HepG2 (cell line): ENCODE data around the gene SHFL. TPM values are rescaled to one million over a fixed set of nuclear protein-coding genes. Genes with fewer than 3 reads are reported as not detected.

ENCODE experiments used
- ATAC-seq: fragments of 200-7000 bp; cut with Tn5 transposase; 3 replicates; pipeline ENCODE4 v1.9.1; 2020; ENCODE audit warnings: mild to moderate bottlenecking, moderate library complexity
- BruUV-seq: library from RNA; stranded (reverse); fragments of 400-500 nt; replicated peaks from 2 replicates; lab custom pipeline; 2021; lab: Mats Ljungman, UMichigan
- CTCF ChIA-PET: fragments of 300-600 bp; formaldehyde crosslinking; extraction: SDS; loops from one replicate; lab custom pipeline; 2021; ENCODE audit warnings: low total read pairs, inconsistent platforms, low intra/inter-chr PET ratio; lab: Yijun Ruan, JAX
- POLR2A ChIA-PET: fragments of 350-600 bp; sonication (Branson Sonifier 250); formaldehyde crosslinking; loops from one replicate; lab custom pipeline; 2020; ENCODE audit warnings: antibody characterized with exemption, inconsistent platforms; lab: Yijun Ruan, JAX
- DNase-seq: peaks from one replicate; pipeline ENCODE4 v3.0.0-alpha.2; 2015; ENCODE audit warnings: low spot score
- FAIRE-seq: peaks from 3 replicates; lab custom pipeline; 2011; peaks lifted over from hg19 to GRCh38; lab: Jason Lieb, UNC
- H2AFZ ChIP-seq: one replicate; pipeline ENCODE4 v1.6.1; 2011; ENCODE audit warnings: low read length, inconsistent platforms
- H3K27ac ChIP-seq: fragments of 300-600 bp; 3 replicates; pipeline ENCODE4 v1.8.0; 2011; ENCODE audit warnings: mixed run types, mild to moderate bottlenecking, mixed read lengths, low read length, inconsistent platforms; ENCODE audit not compliant: insufficient read depth; ENCODE audit errors: extremely low read length
- H3K27me3 ChIP-seq, 2 experiments: fragments of 200-600 bp in 1 of 2; 2 replicates in 1 of 2; 3 replicates in 1 of 2; pipeline versions ENCODE4 v1.6.0 to v1.8.0; 2011; ENCODE audit warnings: low read length in 2 of 2, mild to moderate bottlenecking in 2 of 2, moderate library complexity in 2 of 2, inconsistent platforms in 1 of 2; ENCODE audit not compliant: insufficient read depth in 2 of 2, control insufficient read depth in 1 of 2
- H3K36me3 ChIP-seq, 2 experiments: fragments of 200-600 bp in 1 of 2; replicated peaks in 1 of 2; 2 replicates in 1 of 2; 3 replicates in 1 of 2; pipeline versions ENCODE4 v1.5.1 to v1.8.0; 2011; ENCODE audit warnings: low read length in 2 of 2, inconsistent platforms in 1 of 2; ENCODE audit not compliant: insufficient read depth in 2 of 2, control insufficient read depth in 1 of 2
- H3K4me1 ChIP-seq: 2 replicates; pipeline ENCODE4 v1.5.1; 2012; ENCODE audit warnings: low read length, inconsistent platforms; ENCODE audit not compliant: insufficient read depth
- H3K4me2 ChIP-seq: 2 replicates; pipeline ENCODE4 v1.6.0; 2011; ENCODE audit warnings: low read depth, low read length, inconsistent platforms
- H3K4me3 ChIP-seq, 3 experiments: fragments of 200-600 bp in 1 of 3; sonication (generic), shearing (Covaris generic) in 1 of 3; replicated peaks in 1 of 3; 2 replicates each; pipeline ENCODE4 v1.5.1; 2011 to 2016; ENCODE audit warnings: low read length in 3 of 3, inconsistent platforms in 2 of 3, low read depth in 2 of 3, mild to moderate bottlenecking in 2 of 3, control low read depth in 1 of 3, mixed read lengths in 1 of 3; ENCODE audit not compliant: insufficient read depth in 1 of 3
- H3K79me2 ChIP-seq: one replicate; pipeline ENCODE4 v1.6.1; 2011; ENCODE audit warnings: low read length, inconsistent platforms; ENCODE audit not compliant: insufficient read depth
- H3K9ac ChIP-seq: 2 replicates; pipeline ENCODE4 v1.6.0; 2011; ENCODE audit warnings: mild to moderate bottlenecking, low read depth, low read length, inconsistent platforms; ENCODE audit not compliant: insufficient read depth
- H3K9me3 ChIP-seq: 2 replicates; pipeline ENCODE4 v1.5.1; 2012; ENCODE audit warnings: mild to moderate bottlenecking, low read length
- H4K20me1 ChIP-seq: 2 replicates; pipeline ENCODE4 v1.6.0; 2011; ENCODE audit warnings: inconsistent platforms, mild to moderate bottlenecking, low read length, moderate library complexity; ENCODE audit not compliant: insufficient read depth
- FOXA1 ChIP-seq, 2 experiments: fragments of 450-650 bp in 1 of 2; sonication (generic) in 1 of 2; formaldehyde crosslinking in 1 of 2; IDR thresholded peaks; 2 replicates each; pipeline versions ENCODE4 v1.4.0 to v1.6.1; 2016 to 2020; ENCODE audit warnings: missing genetic modification reagents in 1 of 2
- GPN1 ChIP-seq: sonication (generic); formaldehyde crosslinking; IDR thresholded peaks from 2 replicates; pipeline ENCODE4 v1.5.1; 2020; ENCODE audit warnings: missing genetic modification reagents, borderline replicate concordance
- PHF8 ChIP-seq: sonication (generic); formaldehyde crosslinking; IDR thresholded peaks from 2 replicates; pipeline ENCODE4 v1.5.0; 2020; ENCODE audit warnings: missing genetic modification reagents
- ZBTB21 ChIP-seq: sonication (generic); formaldehyde crosslinking; IDR thresholded peaks from 2 replicates; pipeline ENCODE4 v1.4.0; 2020; ENCODE audit warnings: missing genetic modification reagents
- ZFP82 ChIP-seq: sonication (generic); formaldehyde crosslinking; IDR thresholded peaks from 2 replicates; pipeline ENCODE4 v1.5.1; 2020; ENCODE audit warnings: mild to moderate bottlenecking, missing genetic modification reagents, borderline replicate concordance
- ZMYM3 ChIP-seq: sonication (generic); formaldehyde crosslinking; IDR thresholded peaks from 2 replicates; pipeline ENCODE4 v1.5.1; 2020; ENCODE audit warnings: mild to moderate bottlenecking, missing genetic modification reagents
- ZNF121 ChIP-seq: sonication (generic); formaldehyde crosslinking; IDR thresholded peaks from 2 replicates; pipeline ENCODE4 v1.5.0; 2020; ENCODE audit warnings: mild to moderate bottlenecking, missing genetic modification reagents
- ZNF768 ChIP-seq: sonication (generic); formaldehyde crosslinking; IDR thresholded peaks from 2 replicates; pipeline ENCODE4 v1.4.0; 2020; ENCODE audit warnings: missing genetic modification reagents
- ZNF770 ChIP-seq: sonication (generic); formaldehyde crosslinking; IDR thresholded peaks from 2 replicates; pipeline ENCODE4 v1.5.0; 2020; ENCODE audit warnings: mild to moderate bottlenecking, missing genetic modification reagents
- WGBS: methylation state at CpG from one replicate; pipeline ENCODE4 v1.1.6; 2017; ENCODE audit warnings: low lambda C conversion rate; 5-methylcytosine and 5-hydroxymethylcytosine counted together
- in situ Hi-C: cut with HindIII; loops from 2 replicates; pipeline ENCODE4 v1.10.0; 2017; ENCODE audit warnings: low pct_unique_long_range_greater_than_20kb; ENCODE audit not compliant: extremely low pct_ligation_motif_present
- intact Hi-C: fragments of 100-400 bp; cut with micrococcal nuclease; formaldehyde crosslinking; loops from one replicate; pipeline ENCODE4 v1.10.0; 2022; ENCODE audit not compliant: unreplicated experiment
- polyA plus RNA-seq, 8 experiments: library from polyadenylated mRNA; depleted of rRNA in 3 of 8; stranded (reverse) in 7 of 8; unstranded in 1 of 8; fragments of >200 nt; fragmentation: Illumina TruSeq in 4 of 8; extraction: Trizol in 4 of 8; gene quantifications; 2 replicates each; pipeline versions ENCODE4 v1.2.1 to v1.2.3, GENCODE V29; 2011 to 2016; ENCODE audit warnings: low read depth in 4 of 8, missing spikeins in 1 of 8, mixed read lengths in 1 of 8; ENCODE audit not compliant: insufficient read depth in 1 of 8
- total RNA-seq, 5 experiments: library from RNA; depleted of rRNA; stranded (reverse); fragments of >200 nt; fragmentation: Illumina TruSeq; extraction: Trizol; gene quantifications; 2 replicates each; pipeline ENCODE4 v1.2.3, GENCODE V29; 2016; ENCODE audit warnings: low read depth in 1 of 5

The SHFL gene
- total and polyA plus RNA-seq, 2 of the 13 experiments (the other 11 are each of a cell fraction or from before 2014, with no cell fraction given) = 12.3 to 36.4 TPM

GRCh38 chr19:10100163-10100785 lies 14.2 kb downstream of the SHFL start:
- Histone ChIP-seq H3K27ac (no peak overlapping the region), H2AFZ (no peak overlapping the region), H3K9ac (no peak overlapping the region), H3K36me3 (no peaks in the 10 kb centered on the region), H4K20me1 (no peaks in the 10 kb centered on the region), H3K9me3 (no peaks in the 10 kb centered on the region), H3K4me3 (no peak overlapping the region)
- ATAC-seq = no peak
- intact Hi-C loops = no loop called here
- no peak for DNase-seq
- 42% methylated on average over 4 of the region's 5 CpGs for WGBS
- POLR2A ChIA-PET = no interaction called here
- TF ChIP-seq ZNF770 (peak; percentile 78), FOXA1 (IDR thresholded peaks at IDR 0.05) (no peak), FOXA1 (CRISPR knock-in tag; IDR thresholded peaks at IDR 0.05) (no peak), ZNF121 (CRISPR knock-in tag) (peak; percentile 45)
- TF ChIP-seq, all 625 proteins: peak for 2
- CTCF ChIA-PET = no interaction called here
- Histone ChIP-seq H3K4me2 (no peak overlapping the region), H3K4me1 (peaks cover 38% of the 10 kb centered on the region), H3K27me3 (no peaks in the 10 kb centered on the region), H3K79me2 (no peaks in the 10 kb centered on the region)
- no peak for FAIRE-seq
- in situ Hi-C loops = no loop called here
- BruUV-seq = no TSS peak

GRCh38 chr19:10102787-10103236 lies 16.7 kb downstream of the SHFL start:
- Histone ChIP-seq H2AFZ (peak overlapping the region; percentile 78), H3K9me3 (no peaks in the 10 kb centered on the region), H3K9ac (no peak overlapping the region), H3K27ac (no peak overlapping the region), H3K36me3 (peaks cover 1 to 7% of the 10 kb centered on the region in 2 experiments; a peak in 4 of 5 replicates), H3K27me3 (no peaks in the 10 kb centered on the region; a peak in 1 of 5 replicates)
- FAIRE-seq (no peak), DNase-seq (no peak), ATAC-seq (no peak)
- WGBS = 36% methylated on average over 7 of the region's 7 CpGs
- no TSS peak for BruUV-seq
- in situ Hi-C loops = no loop called here
- POLR2A ChIA-PET = interaction anchor here (0.9 kb wide), 2 partner anchors 9 to 168 kb away, joined by 3 read pairs; partner anchors contain the start of genes ICAM1 and P2RY11
- peak; percentile 17; the same call in 1 of the 2 replicates for TF ChIP-seq PHF8 (CRISPR knock-in tag)
- peak; percentile 96 for TF ChIP-seq ZNF768 (CRISPR knock-in tag)
- TF ChIP-seq ZBTB21 (CRISPR knock-in tag) = no peak
- TF ChIP-seq ZMYM3 (CRISPR knock-in tag) = peak; percentile 50; the same call in 1 of the 2 replicates
- no peak for TF ChIP-seq ZFP82
- no peak for TF ChIP-seq GPN1 (CRISPR knock-in tag)
- TF ChIP-seq, all 625 proteins: peak for 3
- peaks cover 13% of the 10 kb centered on the region for H3K79me2 ChIP-seq
- peak overlapping the region in 1 of 3 experiments; percentile 63; a peak in 2 of 6 replicates for H3K4me3 ChIP-seq
- CTCF ChIA-PET = no interaction called here
- peaks cover 53% of the 10 kb centered on the region for H3K4me1 ChIP-seq
- intact Hi-C loops = no loop called here
- no peaks in the 10 kb centered on the region for H4K20me1 ChIP-seq
- H3K4me2 ChIP-seq = peak overlapping the region; percentile 87
